ENCODE results near the gene LSS. TPM values are rescaled to one million over a fixed set of nuclear protein-coding genes. Genes with fewer than 3 reads are reported as not detected.
"Not testable (repeated sequence)": the region's sequence is repeated elsewhere in the genome, so short reads cannot be mapped to it uniquely, and the experiment has no call there.

Gene LSS
- total and polyA plus RNA-seq, 9 donors = 27.0 to 47.4 (median 35.8) TPM

DNA sequence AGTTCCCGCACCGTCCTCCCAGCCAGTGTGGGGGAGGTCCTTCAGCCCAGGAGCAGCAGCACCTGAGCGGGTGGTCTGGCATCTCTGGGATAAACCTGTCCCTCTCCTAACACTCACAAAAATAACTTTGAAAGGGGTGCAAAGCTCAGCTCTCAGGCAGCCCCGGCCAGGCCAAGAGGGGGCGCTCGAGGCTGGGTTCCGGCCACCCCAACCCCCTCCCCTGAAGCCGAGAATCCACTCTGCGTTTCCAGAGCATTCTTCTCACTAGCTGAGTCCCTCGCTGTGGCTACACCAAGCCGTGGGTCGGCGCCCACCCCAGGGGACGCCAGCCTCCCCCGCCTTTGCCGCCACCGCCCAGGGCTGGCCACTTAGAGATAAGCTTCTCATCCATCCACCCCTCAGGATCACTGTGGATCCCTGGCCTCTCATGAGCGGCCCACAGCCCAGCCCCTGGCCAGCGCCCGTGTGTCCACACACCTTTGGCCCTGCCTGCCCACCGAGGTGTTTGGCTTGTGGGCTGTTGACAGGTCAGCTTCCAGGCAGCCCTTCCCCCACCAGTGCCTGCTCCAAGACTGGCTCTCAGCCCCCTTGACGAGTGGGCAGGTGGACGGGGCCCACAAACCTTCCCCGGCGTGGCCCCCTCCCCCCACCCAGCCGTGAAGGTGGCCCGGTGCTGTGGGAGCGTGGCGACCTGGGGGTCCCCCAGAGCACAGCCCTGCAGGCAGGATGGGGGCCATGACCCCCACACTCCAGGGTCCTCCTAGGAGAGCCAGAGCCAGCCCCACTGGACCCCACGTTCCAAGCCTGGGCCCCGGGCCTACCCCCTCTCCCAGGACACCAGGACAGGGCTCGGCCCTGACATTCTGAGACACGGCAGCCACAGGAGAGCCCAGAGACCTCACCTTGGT is 75.1 kb downstream of the LSS start:
- Histone ChIP-seq H3K27me3 (ENCODE audit: control insufficient read depth, insufficient read depth, low read length) (no peaks in the 10 kb centered on the region), H3K9me3 (replicated peaks; ENCODE audit: control insufficient read depth, low read depth, low read length) (no peaks in the 10 kb centered on the region), H3K4me1 (ENCODE audit: control insufficient read depth, insufficient read depth, low read length) (peaks cover 18% of the 10 kb centered on the region), H3K4me3 (ENCODE audit: low read length) (no peak overlapping the region), H3K36me3 (ENCODE audit: control insufficient read depth, insufficient read depth, low read length) (no peaks in the 10 kb centered on the region), H3K27ac (ENCODE audit: low read length) (no peak overlapping the region)
- peak; percentile 60 for DNase-seq
- 31% methylated on average over 29 of the region's 33 CpGs for WGBS (ENCODE audit: insufficient coverage)

DNA sequence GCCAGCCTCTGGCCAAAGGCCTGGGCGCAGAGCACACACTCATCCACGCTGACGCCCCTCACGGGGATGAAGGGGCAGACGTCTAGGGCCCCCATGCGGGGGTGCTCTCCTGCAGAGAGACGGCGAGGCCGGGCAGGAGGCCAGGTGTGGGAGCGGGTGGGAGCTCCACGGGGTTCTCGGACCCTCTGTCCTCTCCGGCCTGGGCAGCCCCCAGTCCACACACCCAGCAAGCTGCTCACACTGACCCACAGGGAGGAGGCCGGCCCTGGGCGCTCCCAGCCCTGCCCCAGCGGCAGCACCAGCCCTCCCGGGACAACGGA is 75.7 kb downstream of the LSS start:
- Histone ChIP-seq H3K36me3 (ENCODE audit: control insufficient read depth, insufficient read depth, low read length) (no peaks in the 10 kb centered on the region), H3K4me3 (ENCODE audit: low read length) (no peak overlapping the region), H3K9me3 (replicated peaks; ENCODE audit: control insufficient read depth, low read depth, low read length) (no peaks in the 10 kb centered on the region), H3K27me3 (ENCODE audit: control insufficient read depth, insufficient read depth, low read length) (no peaks in the 10 kb centered on the region), H3K4me1 (ENCODE audit: control insufficient read depth, insufficient read depth, low read length) (peaks cover 18% of the 10 kb centered on the region), H3K27ac (ENCODE audit: low read length) (peak overlapping the region; percentile 3)
- no peak for DNase-seq
- 19% methylated on average over 17 of the region's 18 CpGs for WGBS (ENCODE audit: insufficient coverage)

DNA sequence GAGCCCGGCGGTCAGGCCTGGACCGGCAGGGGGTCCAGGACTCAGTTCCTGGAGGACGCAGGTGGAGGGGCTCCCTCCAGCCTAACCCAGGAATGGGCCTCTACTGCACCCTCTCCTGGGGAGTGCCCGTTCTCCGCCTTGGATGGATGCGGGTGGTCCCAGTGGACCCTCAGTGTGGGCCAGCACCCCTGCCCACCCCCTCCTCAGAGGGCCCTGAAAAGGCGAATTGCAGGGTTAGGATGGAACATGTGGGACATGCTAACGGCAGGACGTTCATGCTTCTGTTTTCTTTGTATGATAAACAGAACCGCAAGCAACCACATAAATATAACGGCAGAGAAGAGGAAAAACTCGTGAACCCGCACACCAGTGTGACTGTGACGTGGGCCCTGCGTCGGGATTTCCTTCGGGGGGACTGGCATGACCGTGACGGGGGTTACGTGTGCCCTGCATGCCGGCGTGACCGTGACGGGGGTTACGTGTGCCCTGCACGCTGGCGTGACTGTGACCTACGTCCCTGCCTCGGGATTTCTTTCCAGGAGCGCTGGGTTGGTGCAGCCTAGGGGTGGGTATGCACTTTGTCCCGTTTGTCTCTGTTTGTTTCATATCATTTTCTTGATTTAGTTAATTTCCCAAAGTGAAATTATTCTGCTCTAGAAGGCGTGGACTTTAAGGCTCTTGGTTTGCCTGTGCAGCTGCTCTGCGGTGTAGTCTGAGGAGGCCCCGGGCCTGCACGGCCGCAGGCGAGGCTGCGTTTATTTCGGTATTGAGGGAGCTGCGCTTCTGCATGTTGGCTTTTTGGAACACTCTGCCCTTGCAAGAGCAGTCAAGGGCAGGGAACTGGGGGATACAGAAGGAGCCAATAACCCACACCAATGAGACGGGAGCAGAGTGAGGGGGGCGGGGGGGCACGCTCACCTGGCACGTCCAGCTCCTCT is 76.3 kb downstream of the LSS start:
- Histone ChIP-seq H3K27me3 (ENCODE audit: control insufficient read depth, insufficient read depth, low read length) (no peaks in the 10 kb centered on the region), H3K27ac (ENCODE audit: low read length) (peak overlapping the region; percentile 3), H3K9me3 (replicated peaks; ENCODE audit: control insufficient read depth, low read depth, low read length) (no peaks in the 10 kb centered on the region), H3K36me3 (ENCODE audit: control insufficient read depth, insufficient read depth, low read length) (no peaks in the 10 kb centered on the region), H3K4me1 (ENCODE audit: control insufficient read depth, insufficient read depth, low read length) (peaks cover 18% of the 10 kb centered on the region), H3K4me3 (ENCODE audit: low read length) (no peak overlapping the region)
- WGBS (ENCODE audit: insufficient coverage) = 83% methylated on average over 26 of the region's 45 CpGs
- no peak for DNase-seq

DNA sequence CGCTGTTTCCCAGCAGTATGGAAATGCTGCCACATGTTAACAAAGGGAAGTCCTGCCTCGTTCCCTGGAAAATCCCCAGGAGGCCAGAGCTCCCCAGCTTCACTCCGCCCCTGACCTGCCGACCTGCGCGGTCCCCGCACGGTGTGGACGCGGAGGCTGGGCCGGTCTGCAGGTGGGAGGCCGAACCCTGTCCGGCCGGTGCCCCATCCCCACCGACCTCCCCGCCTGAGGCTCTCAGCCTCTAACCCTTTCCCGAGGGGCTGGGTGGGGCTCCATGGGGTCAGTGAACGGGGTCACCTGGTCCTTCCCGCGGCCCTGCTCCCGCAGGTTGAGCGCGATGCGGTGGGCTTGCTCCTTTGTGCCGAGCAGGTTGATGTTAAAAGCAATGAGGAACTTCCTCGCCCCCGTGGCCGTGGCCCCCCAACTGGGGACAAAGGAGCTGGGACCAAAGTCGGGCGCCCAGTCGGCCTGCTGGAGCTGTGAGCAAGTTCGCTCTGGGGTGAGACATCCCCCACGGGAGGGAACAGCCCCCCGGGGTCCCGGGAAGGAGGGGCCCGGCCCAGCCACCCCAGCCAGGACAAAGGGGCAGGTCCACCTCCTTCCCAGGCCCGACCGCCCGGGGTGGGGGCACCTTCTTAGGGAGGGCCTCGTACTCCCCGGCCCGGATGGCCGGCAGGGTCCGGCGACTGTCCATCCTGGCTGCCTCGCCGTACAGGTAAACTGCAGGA is 77.1 kb downstream of the LSS start:
- Histone ChIP-seq H3K27ac (ENCODE audit: low read length) (no peak overlapping the region), H3K9me3 (replicated peaks; ENCODE audit: control insufficient read depth, low read depth, low read length) (no peaks in the 10 kb centered on the region), H3K4me1 (ENCODE audit: control insufficient read depth, insufficient read depth, low read length) (peaks cover 18% of the 10 kb centered on the region), H3K4me3 (ENCODE audit: low read length) (no peak overlapping the region), H3K27me3 (ENCODE audit: control insufficient read depth, insufficient read depth, low read length) (no peaks in the 10 kb centered on the region), H3K36me3 (ENCODE audit: control insufficient read depth, insufficient read depth, low read length) (no peaks in the 10 kb centered on the region)
- WGBS (ENCODE audit: insufficient coverage) = 86% methylated on average over 44 of the region's 47 CpGs
- DNase-seq = no peak

DNA sequence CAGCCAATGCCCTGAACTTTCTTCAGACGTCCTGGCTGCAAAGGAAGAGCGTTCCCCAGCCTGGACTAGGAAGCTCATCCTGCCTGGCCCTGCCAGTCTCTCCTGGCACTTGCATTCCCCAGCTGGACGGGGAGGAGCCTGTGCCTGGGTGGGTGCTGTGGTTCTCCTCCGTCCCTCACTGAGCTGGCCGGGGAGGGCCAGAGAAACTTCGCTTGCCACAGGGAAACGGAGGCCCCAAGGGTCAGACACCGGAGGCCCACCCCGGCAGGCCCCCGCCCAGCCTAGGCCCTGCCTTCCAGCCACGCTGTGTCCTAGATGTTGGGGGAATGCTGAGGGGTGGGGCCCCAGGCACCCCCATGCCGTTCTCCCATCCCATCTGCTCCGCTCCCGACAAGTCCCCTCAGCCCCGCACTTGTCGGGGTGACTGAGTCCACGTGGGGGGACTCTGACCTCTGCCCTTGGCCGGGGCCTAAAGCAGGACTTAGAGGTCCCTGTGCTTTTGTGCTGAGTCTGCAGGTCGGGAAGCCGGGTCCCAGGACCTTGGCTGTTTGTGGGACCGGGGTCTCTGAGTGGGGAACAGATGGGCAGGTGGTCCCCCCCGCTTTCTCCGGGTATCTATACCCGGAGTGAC is 78.0 kb downstream of the LSS start:
- no peak overlapping the region for H3K27ac ChIP-seq (ENCODE audit: low read length)
- H3K4me3 ChIP-seq (ENCODE audit: low read length) = no peak overlapping the region
- no peaks in the 10 kb centered on the region for H3K27me3 ChIP-seq (ENCODE audit: control insufficient read depth, insufficient read depth, low read length)
- DNase-seq = no peak
- 76% methylated on average over 17 of the region's 24 CpGs for WGBS (ENCODE audit: insufficient coverage)
- no peaks in the 10 kb centered on the region for H3K9me3 ChIP-seq (replicated peaks; ENCODE audit: control insufficient read depth, low read depth, low read length)
- H3K4me1 ChIP-seq (ENCODE audit: control insufficient read depth, insufficient read depth, low read length) = peaks cover 18% of the 10 kb centered on the region
- no peaks in the 10 kb centered on the region for H3K36me3 ChIP-seq (ENCODE audit: control insufficient read depth, insufficient read depth, low read length)

DNA sequence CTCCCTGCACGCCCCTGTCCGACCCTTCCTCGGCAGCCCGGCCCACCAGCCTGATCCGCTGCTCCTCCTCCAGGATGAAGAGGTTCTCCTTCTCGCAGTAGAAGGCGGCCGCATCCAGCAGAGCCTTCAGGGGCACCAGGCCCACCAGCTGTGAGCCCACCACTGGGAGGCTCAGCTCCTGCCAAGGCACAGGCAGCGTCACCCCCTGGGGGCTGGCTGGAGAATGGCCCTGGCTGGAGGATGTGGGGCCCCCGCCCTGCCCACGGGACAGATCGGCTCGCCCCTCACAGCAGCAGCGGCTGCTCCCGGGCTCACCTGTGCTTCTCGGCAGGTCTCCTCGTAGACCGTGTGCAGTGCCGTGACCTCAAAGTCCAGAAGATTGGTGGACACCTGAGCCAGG is 78.5 kb downstream of the LSS start:
- 56% methylated on average over 15 of the region's 19 CpGs for WGBS (ENCODE audit: insufficient coverage)
- H3K27me3 ChIP-seq (ENCODE audit: control insufficient read depth, insufficient read depth, low read length) = no peaks in the 10 kb centered on the region

DNA sequence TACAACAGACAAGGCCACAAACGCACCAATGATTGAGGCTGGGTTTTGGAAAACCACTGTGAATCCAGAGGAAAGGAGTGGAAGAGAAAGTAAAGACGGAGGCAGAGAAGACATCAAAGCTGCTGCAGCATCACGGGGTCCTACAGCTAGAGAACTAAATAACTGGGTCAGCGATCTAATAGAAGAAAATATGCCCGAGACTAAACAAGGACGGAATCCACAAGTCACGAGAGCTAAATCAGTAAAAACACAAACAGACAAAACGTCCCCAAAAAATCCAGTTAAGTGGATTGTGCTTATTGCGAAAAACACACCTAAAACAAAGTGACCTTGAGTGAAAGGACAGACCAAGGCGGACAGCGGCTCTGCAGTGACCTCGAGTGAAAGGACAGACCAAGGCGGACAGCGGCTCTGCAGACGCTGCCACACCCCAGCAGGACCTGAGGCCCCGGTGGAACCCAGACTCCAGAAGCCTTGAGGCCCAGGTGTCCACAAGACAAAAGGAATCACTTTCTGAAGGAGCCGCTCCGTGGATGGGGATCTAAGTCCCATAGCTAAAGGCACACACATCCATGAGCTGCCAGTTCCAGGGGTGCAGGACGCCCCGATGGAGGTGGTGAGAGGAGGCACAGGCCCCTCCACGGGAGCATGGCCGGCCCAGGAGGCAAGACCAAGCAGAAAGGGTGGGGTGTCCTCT is 79.2 kb downstream of the LSS start:
- H3K4me1 ChIP-seq (ENCODE audit: control insufficient read depth, insufficient read depth, low read length) = peaks cover 18% of the 10 kb centered on the region
- H3K27me3 ChIP-seq (ENCODE audit: control insufficient read depth, insufficient read depth, low read length) = no peaks in the 10 kb centered on the region
- H3K36me3 ChIP-seq (ENCODE audit: control insufficient read depth, insufficient read depth, low read length) = no peaks in the 10 kb centered on the region
- no peak overlapping the region for H3K4me3 ChIP-seq (ENCODE audit: low read length)
- H3K27ac ChIP-seq (ENCODE audit: low read length) = no peak overlapping the region
- no peaks in the 10 kb centered on the region for H3K9me3 ChIP-seq (replicated peaks; ENCODE audit: control insufficient read depth, low read depth, low read length)
- no peak for DNase-seq
- whole genome bisulfite sequencing (ENCODE audit: insufficient coverage) = 78% methylated on average over 13 of the region's 22 CpGs

More for the DNA sequence above, 78.5 kb downstream of the LSS start:
- H3K36me3 ChIP-seq (ENCODE audit: control insufficient read depth, insufficient read depth, low read length) = no peaks in the 10 kb centered on the region
- DNase-seq = no peak
- H3K9me3 ChIP-seq (replicated peaks; ENCODE audit: control insufficient read depth, low read depth, low read length) = no peaks in the 10 kb centered on the region
- no peak overlapping the region for H3K27ac ChIP-seq (ENCODE audit: low read length)
- H3K4me3 ChIP-seq (ENCODE audit: low read length) = no peak overlapping the region
- H3K4me1 ChIP-seq (ENCODE audit: control insufficient read depth, insufficient read depth, low read length) = peaks cover 18% of the 10 kb centered on the region

DNA sequence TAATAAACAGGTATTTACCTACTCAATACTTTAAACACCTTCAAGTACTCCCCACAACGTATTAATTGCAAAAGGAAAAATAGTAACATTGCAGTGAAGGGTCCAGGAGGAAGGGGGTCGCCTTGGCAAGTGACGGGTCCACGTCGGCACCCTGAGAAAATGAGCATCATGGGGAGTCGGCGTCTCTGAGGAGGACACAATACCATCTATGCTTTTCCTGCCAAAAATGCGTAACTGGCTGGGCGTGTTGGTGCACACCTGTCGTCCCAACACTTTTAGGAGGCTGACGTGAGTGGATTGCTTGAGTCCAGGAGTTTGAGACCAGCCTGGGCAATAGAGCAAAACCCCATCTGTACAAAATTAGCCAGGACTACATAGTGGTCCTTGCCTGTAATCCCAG is 80.5 kb downstream of the LSS start:
- Histone ChIP-seq H3K36me3 (ENCODE audit: control insufficient read depth, insufficient read depth, low read length) (no peaks in the 10 kb centered on the region), H3K9me3 (replicated peaks; ENCODE audit: control insufficient read depth, low read depth, low read length) (no peaks in the 10 kb centered on the region), H3K4me1 (ENCODE audit: control insufficient read depth, insufficient read depth, low read length) (peaks cover 19% of the 10 kb centered on the region), H3K4me3 (ENCODE audit: low read length) (no peak overlapping the region), H3K27ac (ENCODE audit: low read length) (no peak overlapping the region), H3K27me3 (ENCODE audit: control insufficient read depth, insufficient read depth, low read length) (no peaks in the 10 kb centered on the region)
- DNase-seq = no peak
- 85% methylated on average over 11 of the region's 11 CpGs for WGBS (ENCODE audit: insufficient coverage)

DNA sequence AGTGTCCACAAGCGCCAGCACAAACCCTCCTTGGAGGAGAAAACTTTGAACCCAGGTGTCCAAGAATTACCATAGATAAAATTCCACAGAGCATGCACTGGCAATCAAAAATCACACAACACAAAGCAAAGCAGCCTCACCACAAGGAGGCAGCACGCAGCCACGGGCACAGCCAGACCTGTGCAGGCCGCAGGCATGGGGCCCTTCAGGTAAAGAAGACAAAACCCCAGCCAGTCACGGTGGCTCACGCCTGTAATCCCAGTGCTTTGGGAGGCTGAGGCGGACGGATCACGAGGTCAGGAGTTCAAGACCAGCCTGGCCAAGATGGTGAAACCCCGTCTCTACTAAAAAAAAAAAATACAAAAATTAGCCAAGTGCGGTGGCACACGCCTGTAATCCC is 81.1 kb downstream of the LSS start:
- not testable (repeated sequence) for H3K36me3 ChIP-seq (ENCODE audit: control insufficient read depth, insufficient read depth, low read length); H3K27ac ChIP-seq (ENCODE audit: low read length); H3K9me3 ChIP-seq (replicated peaks; ENCODE audit: control insufficient read depth, low read depth, low read length); H3K27me3 ChIP-seq (ENCODE audit: control insufficient read depth, insufficient read depth, low read length); H3K4me3 ChIP-seq (ENCODE audit: low read length); DNase-seq
- H3K4me1 ChIP-seq (ENCODE audit: control insufficient read depth, insufficient read depth, low read length) = peaks cover 14% of the 10 kb centered on the region
- 74% methylated on average over 10 of the region's 12 CpGs for WGBS (ENCODE audit: insufficient coverage)

All from muscle of leg (tissue), 11 donors.